Vagina (tissue), 2 donors: ENCODE data around the gene PGRMC2.

Experiments used
- POLR2A ChIP-seq, 2 donors: fragments of 450-650 bp; IDR thresholded peaks; one replicate each; pipeline ENCODE4 v1.6.1; 2017; ENCODE audit warnings: antibody characterized with exemption in 2 of 2, mild to moderate bottlenecking in 2 of 2, moderate library complexity in 2 of 2
- POLR2AphosphoS5 ChIP-seq, 2 donors: sonication (generic); formaldehyde crosslinking; IDR thresholded peaks; one replicate each; pipeline ENCODE4 v1.9.0; 2017; ENCODE audit warnings: antibody characterized with exemption in 2 of 2, mild to moderate bottlenecking in 2 of 2, low read depth in 1 of 2; ENCODE audit not compliant: insufficient read depth in 1 of 2

- TF ChIP-seq POLR2A (IDR thresholded peaks at IDR 0.05) (peak in 1 of 2 donors; percentile 73), POLR2AphosphoS5 (IDR thresholded peaks at IDR 0.05; ENCODE audit: insufficient read depth in 1 of 2, low read depth in 1 of 2) (no peak)
Observed at GRCh38 chr4:128287141-128287870, at the start of gene PGRMC2.
